ENCODE data around the gene HAPLN3. TPM values are rescaled to one million over a fixed set of nuclear protein-coding genes. Genes with fewer than 3 reads are reported as not detected.

Gene HAPLN3
- polyA plus RNA-seq, 1 donor, result 2.8 TPM

- 100% methylated on average over 2 of the region's 11 CpGs for WGBS (ENCODE audit: insufficient coverage, low lambda C conversion rate)
- peaks cover 14% of the 10 kb centered on the region for H3K27me3 ChIP-seq (ENCODE audit: control insufficient read depth, insufficient read depth, low read length)
- H3K27ac ChIP-seq (ENCODE audit: low read length), result no peak overlapping the region
- no peak overlapping the region for H3K4me3 ChIP-seq (ENCODE audit: low read length)
- H3K9me3 ChIP-seq (ENCODE audit: control insufficient read depth, low read depth, low read length), result no peaks in the 10 kb centered on the region
- no peaks in the 10 kb centered on the region for H3K4me1 ChIP-seq (ENCODE audit: control insufficient read depth, insufficient read depth, low read length)
- no peaks in the 10 kb centered on the region for H3K36me3 ChIP-seq (ENCODE audit: control insufficient read depth, insufficient read depth, low read length)
- DNase-seq, result no peak
Observed at GRCh38 chr15:88877415-88877814, 17.9 kb downstream of the HAPLN3 start.

GRCh38 chr15:88876573-88876972 is 18.8 kb downstream of the HAPLN3 start:
- no peak overlapping the region for H3K4me3 ChIP-seq (ENCODE audit: low read length)
- no peaks in the 10 kb centered on the region for H3K36me3 ChIP-seq (ENCODE audit: control insufficient read depth, insufficient read depth, low read length)
- no peaks in the 10 kb centered on the region for H3K9me3 ChIP-seq (ENCODE audit: control insufficient read depth, low read depth, low read length)
- no peaks in the 10 kb centered on the region for H3K4me1 ChIP-seq (ENCODE audit: control insufficient read depth, insufficient read depth, low read length)
- H3K27ac ChIP-seq (ENCODE audit: low read length), result no peak overlapping the region
- DNase-seq, result no peak
- peaks cover 21% of the 10 kb centered on the region for H3K27me3 ChIP-seq (ENCODE audit: control insufficient read depth, insufficient read depth, low read length)
- WGBS (ENCODE audit: insufficient coverage, low lambda C conversion rate), result no CpG with 5 or more reads among the region's 10 CpGs

- H3K36me3 ChIP-seq (ENCODE audit: control insufficient read depth, insufficient read depth, low read length), result no peaks in the 10 kb centered on the region
- H3K27ac ChIP-seq (ENCODE audit: low read length), result no peak overlapping the region
- H3K27me3 ChIP-seq (ENCODE audit: control insufficient read depth, insufficient read depth, low read length), result peaks cover 27% of the 10 kb centered on the region
- H3K4me3 ChIP-seq (ENCODE audit: low read length), result no peak overlapping the region
- no peaks in the 10 kb centered on the region for H3K9me3 ChIP-seq (ENCODE audit: control insufficient read depth, low read depth, low read length)
- WGBS (ENCODE audit: insufficient coverage, low lambda C conversion rate), result no CpG with 5 or more reads among the region's 6 CpGs
- H3K4me1 ChIP-seq (ENCODE audit: control insufficient read depth, insufficient read depth, low read length), result no peaks in the 10 kb centered on the region
- no peak for DNase-seq
Observed at GRCh38 chr15:88874684-88875083, 20.7 kb downstream of the HAPLN3 start.

GRCh38 chr15:88874275-88874674 is 21.1 kb downstream of the HAPLN3 start:
- no CpG with 5 or more reads among the region's 15 CpGs for WGBS (ENCODE audit: insufficient coverage, low lambda C conversion rate)

GRCh38 chr15:88873786-88874185 is 21.6 kb downstream of the HAPLN3 start:
- no peaks in the 10 kb centered on the region for H3K4me1 ChIP-seq (ENCODE audit: control insufficient read depth, insufficient read depth, low read length)
- no peak overlapping the region for H3K27ac ChIP-seq (ENCODE audit: low read length)
- no CpG with 5 or more reads among the region's 13 CpGs for WGBS (ENCODE audit: insufficient coverage, low lambda C conversion rate)
- DNase-seq, result no peak
- H3K27me3 ChIP-seq (ENCODE audit: control insufficient read depth, insufficient read depth, low read length), result peaks cover 27% of the 10 kb centered on the region
- no peaks in the 10 kb centered on the region for H3K36me3 ChIP-seq (ENCODE audit: control insufficient read depth, insufficient read depth, low read length)
- H3K9me3 ChIP-seq (ENCODE audit: control insufficient read depth, low read depth, low read length), result no peaks in the 10 kb centered on the region
- H3K4me3 ChIP-seq (ENCODE audit: low read length), result no peak overlapping the region

More at GRCh38 chr15:88874275-88874674, 21.1 kb downstream of the HAPLN3 start:
- no peaks in the 10 kb centered on the region for H3K36me3 ChIP-seq (ENCODE audit: control insufficient read depth, insufficient read depth, low read length)
- no peaks in the 10 kb centered on the region for H3K9me3 ChIP-seq (ENCODE audit: control insufficient read depth, low read depth, low read length)
- H3K27me3 ChIP-seq (ENCODE audit: control insufficient read depth, insufficient read depth, low read length), result peaks cover 27% of the 10 kb centered on the region
- no peak overlapping the region for H3K27ac ChIP-seq (ENCODE audit: low read length)
- H3K4me3 ChIP-seq (ENCODE audit: low read length), result no peak overlapping the region
- DNase-seq, result no peak
- no peaks in the 10 kb centered on the region for H3K4me1 ChIP-seq (ENCODE audit: control insufficient read depth, insufficient read depth, low read length)

GRCh38 chr15:88872706-88873105 is 22.6 kb downstream of the HAPLN3 start:
- Histone ChIP-seq H3K4me3 (ENCODE audit: low read length) (no peak overlapping the region), H3K36me3 (ENCODE audit: control insufficient read depth, insufficient read depth, low read length) (no peaks in the 10 kb centered on the region), H3K4me1 (ENCODE audit: control insufficient read depth, insufficient read depth, low read length) (no peaks in the 10 kb centered on the region), H3K9me3 (ENCODE audit: control insufficient read depth, low read depth, low read length) (no peaks in the 10 kb centered on the region), H3K27ac (ENCODE audit: low read length) (no peak overlapping the region), H3K27me3 (ENCODE audit: control insufficient read depth, insufficient read depth, low read length) (peaks cover 30% of the 10 kb centered on the region)
- no CpG with 5 or more reads among the region's 9 CpGs for WGBS (ENCODE audit: insufficient coverage, low lambda C conversion rate)
- DNase-seq, result no peak

- Histone ChIP-seq H3K4me3 (ENCODE audit: low read length) (no peak overlapping the region), H3K4me1 (ENCODE audit: control insufficient read depth, insufficient read depth, low read length) (no peaks in the 10 kb centered on the region), H3K9me3 (ENCODE audit: control insufficient read depth, low read depth, low read length) (no peaks in the 10 kb centered on the region), H3K27ac (ENCODE audit: low read length) (no peak overlapping the region), H3K36me3 (ENCODE audit: control insufficient read depth, insufficient read depth, low read length) (no peaks in the 10 kb centered on the region), H3K27me3 (ENCODE audit: control insufficient read depth, insufficient read depth, low read length) (peaks cover 31% of the 10 kb centered on the region)
- no CpG with 5 or more reads among the region's 6 CpGs for WGBS (ENCODE audit: insufficient coverage, low lambda C conversion rate)
- no peak for DNase-seq
Observed at GRCh38 chr15:88872106-88872505, 23.2 kb downstream of the HAPLN3 start.

- WGBS (ENCODE audit: insufficient coverage, low lambda C conversion rate), result no CpG with 5 or more reads among the region's 14 CpGs
- Histone ChIP-seq H3K27ac (ENCODE audit: low read length) (no peak overlapping the region), H3K27me3 (ENCODE audit: control insufficient read depth, insufficient read depth, low read length) (peaks cover 31% of the 10 kb centered on the region), H3K36me3 (ENCODE audit: control insufficient read depth, insufficient read depth, low read length) (no peaks in the 10 kb centered on the region), H3K9me3 (ENCODE audit: control insufficient read depth, low read depth, low read length) (no peaks in the 10 kb centered on the region), H3K4me1 (ENCODE audit: control insufficient read depth, insufficient read depth, low read length) (no peaks in the 10 kb centered on the region), H3K4me3 (ENCODE audit: low read length) (no peak overlapping the region)
- no peak for DNase-seq
Observed at GRCh38 chr15:88871313-88871712, 24.0 kb downstream of the HAPLN3 start.

- no peak for DNase-seq
- WGBS (ENCODE audit: insufficient coverage, low lambda C conversion rate), result no CpG with 5 or more reads among the region's 10 CpGs
- no peak overlapping the region for H3K4me3 ChIP-seq (ENCODE audit: low read length)
Observed at GRCh38 chr15:88866295-88866881, 29.0 kb downstream of the HAPLN3 start.

GRCh38 chr15:88865498-88866099 is 29.7 kb downstream of the HAPLN3 start:
- Histone ChIP-seq H3K9me3 (ENCODE audit: control insufficient read depth, low read depth, low read length) (no peaks in the 10 kb centered on the region), H3K27ac (ENCODE audit: low read length) (no peak overlapping the region), H3K36me3 (ENCODE audit: control insufficient read depth, insufficient read depth, low read length) (no peaks in the 10 kb centered on the region), H3K27me3 (ENCODE audit: control insufficient read depth, insufficient read depth, low read length) (peaks cover 4% of the 10 kb centered on the region), H3K4me1 (ENCODE audit: control insufficient read depth, insufficient read depth, low read length) (no peaks in the 10 kb centered on the region), H3K4me3 (ENCODE audit: low read length) (no peak overlapping the region)
- no peak for DNase-seq
- no CpG with 5 or more reads among the region's 6 CpGs for WGBS (ENCODE audit: insufficient coverage, low lambda C conversion rate)

More at GRCh38 chr15:88866295-88866881, 29.0 kb downstream of the HAPLN3 start:
- Histone ChIP-seq H3K9me3 (ENCODE audit: control insufficient read depth, low read depth, low read length) (no peaks in the 10 kb centered on the region), H3K27me3 (ENCODE audit: control insufficient read depth, insufficient read depth, low read length) (peaks cover 9% of the 10 kb centered on the region), H3K36me3 (ENCODE audit: control insufficient read depth, insufficient read depth, low read length) (no peaks in the 10 kb centered on the region), H3K4me1 (ENCODE audit: control insufficient read depth, insufficient read depth, low read length) (no peaks in the 10 kb centered on the region), H3K27ac (ENCODE audit: low read length) (no peak overlapping the region)

Measured in large intestine (tissue), 3 donors.